Neural cell (in vitro differentiated cells): Measurements from ENCODE around the gene TRIOBP.

ENCODE experiments used
- CTCF ChIP-seq: fragments of 450-650 bp; IDR thresholded peaks from 2 replicates; pipeline ENCODE4 v1.5.1; 2014; ENCODE audit warnings: antibody characterized with exemption, mild to moderate bottlenecking, moderate library complexity; ENCODE audit not compliant: poor library complexity, severe bottlenecking
- EP300 ChIP-seq: fragments of 450-650 bp; conservative IDR thresholded peaks from 2 replicates; pipeline ENCODE4 v1.6.1; 2014; ENCODE audit warnings: antibody characterized with exemption, mild to moderate bottlenecking, moderate library complexity; ENCODE audit not compliant: poor library complexity, severe bottlenecking
- EZH2 ChIP-seq: fragments of 200-600, 300-800 bp; shearing (Covaris generic), sonication (generic); IDR thresholded peaks from 2 replicates; pipeline ENCODE4 v1.6.1; 2014; ENCODE audit warnings: antibody characterized with exemption, low read length, borderline replicate concordance, mild to moderate bottlenecking; ENCODE audit not compliant: insufficient read depth, poor library complexity, severe bottlenecking
- POLR2AphosphoS5 ChIP-seq: IDR thresholded peaks from 2 replicates; pipeline ENCODE4 v1.6.1; 2012
- RAD21 ChIP-seq: fragments of 450-650 bp; conservative IDR thresholded peaks from 2 replicates; pipeline ENCODE4 v1.6.1; 2014; ENCODE audit warnings: antibody characterized with exemption, mild to moderate bottlenecking, moderate library complexity
- REST ChIP-seq: IDR thresholded peaks from 2 replicates; pipeline ENCODE4 v1.6.1; 2012; ENCODE audit warnings: borderline replicate concordance
- SMC3 ChIP-seq: fragments of 450-650 bp; conservative IDR thresholded peaks from 2 replicates; pipeline ENCODE4 v1.6.1; 2014; ENCODE audit warnings: antibody characterized with exemption, mild to moderate bottlenecking, moderate library complexity; ENCODE audit not compliant: poor library complexity
- TAF1 ChIP-seq: IDR thresholded peaks from 2 replicates; pipeline ENCODE4 v1.6.1; 2012; ENCODE audit warnings: low read depth

GRCh38 chr22:37824674-37825641 lies 128.1 kb downstream of the TRIOBP start:
- TF ChIP-seq EP300, result no peak
- TF ChIP-seq CTCF, result no peak
- no peak for TF ChIP-seq EZH2
- no peak for TF ChIP-seq REST
- no peak for TF ChIP-seq RAD21
- TF ChIP-seq TAF1, result no peak
- no peak for TF ChIP-seq POLR2AphosphoS5
- TF ChIP-seq SMC3, result no peak
